Measurements from ENCODE around the gene TOM1L2.
"Not testable (repeated sequence)": the region's sequence is repeated elsewhere in the genome, so short reads cannot be mapped to it uniquely, and the experiment has no call there.

Gene TOM1L2

DNA sequence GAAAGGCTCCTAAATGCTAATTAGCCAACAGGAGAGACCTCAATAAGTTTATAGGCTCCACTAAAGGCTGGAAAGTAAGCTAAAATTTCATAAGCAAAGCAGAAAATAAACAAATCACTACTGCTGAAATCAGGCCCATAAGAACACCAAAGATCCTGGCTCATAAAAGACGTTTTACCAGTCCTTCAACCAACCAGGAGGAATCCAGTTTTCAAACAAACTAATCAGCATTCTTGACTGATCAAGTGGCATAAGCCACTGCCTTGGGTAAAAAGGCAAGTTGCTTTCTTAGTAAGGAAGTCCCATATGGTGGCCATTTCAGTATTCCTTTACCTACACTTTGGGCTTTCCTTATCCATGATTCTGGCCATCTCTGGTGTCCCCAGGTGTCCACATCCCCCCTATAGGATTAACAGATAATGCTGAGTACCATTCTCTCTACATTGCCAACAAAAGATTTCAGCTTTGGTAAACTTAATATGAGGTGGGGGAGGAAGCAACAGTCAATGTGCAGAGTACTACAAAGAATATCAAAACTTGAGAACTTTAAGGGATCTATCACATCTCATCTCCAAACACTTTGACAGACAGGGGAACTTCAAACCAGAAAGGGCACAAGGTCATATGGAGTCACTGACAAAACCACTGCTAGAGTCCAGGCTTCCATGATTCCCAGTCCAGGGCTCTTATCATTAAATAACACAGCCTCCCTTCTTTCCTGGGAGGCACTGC lies 1.3 kb downstream of the TOM1L2 start:
- DNase-seq (ENCODE audit: low read depth in 2 of 2), result no peak

DNA sequence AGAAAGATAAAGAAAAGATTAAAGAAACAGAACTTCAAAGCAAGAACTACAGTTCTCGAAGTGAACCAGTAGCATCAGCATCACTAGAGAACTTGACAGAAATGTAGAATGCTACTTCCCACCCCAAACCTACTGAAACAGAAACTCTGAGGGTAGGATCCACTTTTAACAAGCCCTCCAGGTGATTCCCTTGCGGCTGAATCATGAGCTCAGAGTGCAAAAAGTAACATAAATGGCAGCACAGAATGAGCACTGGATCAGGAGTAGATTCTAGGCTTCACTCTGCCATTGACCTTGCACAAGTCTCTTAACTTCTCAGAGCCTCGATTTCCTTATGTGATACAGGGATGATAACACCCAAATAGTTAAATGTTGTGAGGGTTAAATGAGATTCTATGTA lies 5.8 kb downstream of the TOM1L2 start:
- no peak for DNase-seq (ENCODE audit: low read depth in 2 of 2)

DNA sequence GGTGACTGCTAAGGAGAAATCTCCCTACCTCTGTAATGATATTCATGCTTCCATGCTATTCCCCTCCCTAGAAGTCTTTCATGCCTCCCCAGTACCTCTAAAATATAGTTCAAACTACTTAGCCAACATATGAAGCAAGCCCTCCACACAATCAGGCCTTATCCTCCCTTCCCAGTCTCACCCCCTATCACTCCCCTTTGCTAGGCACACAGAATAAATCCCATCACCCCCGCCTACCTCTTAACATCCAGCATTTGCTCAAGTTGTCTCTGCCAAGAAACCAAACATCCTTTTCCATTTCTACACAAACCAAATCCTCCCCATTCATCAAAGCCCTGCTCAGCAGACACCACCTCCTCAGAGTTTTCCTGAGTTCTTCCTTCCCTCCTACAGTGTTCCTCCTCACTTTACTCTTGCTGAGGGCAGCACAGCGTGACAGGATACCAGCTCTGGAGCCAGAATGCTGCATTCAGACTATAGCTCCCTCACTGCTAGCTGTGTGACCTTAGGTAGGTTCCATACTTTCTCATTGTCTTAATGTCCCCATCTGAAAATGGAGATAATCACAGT lies 7.0 kb downstream of the TOM1L2 start:
- DNase-seq (ENCODE audit: low read depth in 2 of 2), result no peak

GRCh38 chr17:17964710-17965109 lies 7.5 kb downstream of the TOM1L2 start:
- no peak for DNase-seq (ENCODE audit: low read depth in 2 of 2)

DNA sequence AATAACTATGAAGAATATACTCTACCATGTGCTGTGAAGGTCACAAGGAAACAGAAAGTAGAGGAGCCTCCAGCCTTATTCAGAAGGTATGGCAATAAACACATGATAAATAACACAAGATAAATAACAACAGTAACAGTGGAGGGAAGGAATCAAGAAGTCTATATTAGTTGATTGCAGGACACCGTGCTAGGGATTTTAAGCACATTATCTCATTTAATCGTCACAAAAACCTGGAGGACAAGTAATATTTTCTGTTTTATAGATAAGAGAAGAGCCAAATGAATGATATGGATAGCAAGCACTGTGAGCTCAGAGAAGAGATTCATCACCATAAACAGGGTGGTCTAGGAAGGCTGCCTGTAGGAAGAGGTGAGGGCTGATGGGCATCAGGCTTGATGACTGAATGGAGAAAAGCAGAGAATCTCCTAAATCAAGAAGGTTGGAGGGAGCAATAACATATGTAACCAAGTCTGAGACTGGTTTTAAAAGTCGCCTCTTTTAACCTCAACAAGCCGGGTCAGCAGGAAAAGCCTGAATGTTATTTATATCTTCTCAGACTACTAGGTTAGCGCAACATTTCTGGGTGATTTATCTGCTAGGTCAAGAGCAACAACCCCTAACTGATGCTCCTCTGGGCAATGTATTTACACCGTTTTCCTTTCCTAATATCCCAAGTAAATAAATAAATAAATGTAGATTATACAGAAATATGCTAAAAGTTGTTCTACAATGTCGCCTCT lies 8.3 kb downstream of the TOM1L2 start:
- no peak for DNase-seq (ENCODE audit: low read depth in 2 of 2)

DNA sequence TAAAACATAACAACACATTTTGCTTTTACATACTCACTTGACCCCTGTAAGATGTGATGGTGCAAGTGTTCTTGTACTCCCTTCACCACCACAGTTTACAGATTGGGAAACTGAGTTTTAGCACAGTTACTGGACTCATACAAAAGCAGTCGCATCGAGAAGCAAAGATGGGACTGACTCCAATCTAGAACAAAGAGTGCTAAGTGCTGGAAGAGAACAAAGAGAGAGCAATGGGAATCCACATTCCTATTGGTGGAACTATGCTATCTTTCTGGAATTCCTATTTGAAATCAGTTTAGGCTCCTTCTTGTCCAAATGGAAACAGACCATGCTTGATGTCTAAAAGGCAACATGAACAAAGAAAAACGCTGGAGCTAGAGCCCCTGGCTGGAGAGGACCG lies 9.1 kb downstream of the TOM1L2 start:
- no peak for DNase-seq (ENCODE audit: low read depth in 2 of 2)

DNA sequence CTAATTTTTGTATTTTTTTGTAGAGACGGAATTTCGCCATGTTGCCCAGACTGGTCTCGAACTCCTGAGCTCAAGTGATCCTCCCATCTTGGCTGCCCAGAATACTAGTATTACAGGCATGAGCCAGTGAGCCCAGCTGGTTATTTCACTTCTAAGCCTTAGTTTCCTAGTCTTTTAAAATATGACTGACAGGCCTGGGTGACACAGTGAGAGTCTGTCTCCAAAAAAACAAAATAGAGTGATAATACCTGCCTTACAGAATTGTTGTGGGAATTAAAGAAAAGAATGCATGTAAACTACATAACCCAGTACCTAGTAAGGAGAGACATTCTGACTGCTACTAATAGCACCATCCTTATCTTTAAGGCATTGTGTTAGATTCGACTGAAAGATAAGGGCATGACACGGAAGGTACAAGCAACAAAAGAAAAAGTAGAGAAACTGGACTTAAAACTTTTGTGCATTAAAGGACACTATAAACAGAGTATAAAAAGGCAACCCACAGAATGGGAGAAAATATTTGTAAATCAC lies 11.6 kb downstream of the TOM1L2 start:
- no peak for DNase-seq (ENCODE audit: low read depth in 2 of 2)

- DNase-seq (ENCODE audit: low read depth in 2 of 2), result no peak
Observed at GRCh38 chr17:17959520-17960361, 12.5 kb downstream of the TOM1L2 start.

GRCh38 chr17:17958982-17959381 lies 13.2 kb downstream of the TOM1L2 start:
- no peak for DNase-seq (ENCODE audit: low read depth in 2 of 2)

DNA sequence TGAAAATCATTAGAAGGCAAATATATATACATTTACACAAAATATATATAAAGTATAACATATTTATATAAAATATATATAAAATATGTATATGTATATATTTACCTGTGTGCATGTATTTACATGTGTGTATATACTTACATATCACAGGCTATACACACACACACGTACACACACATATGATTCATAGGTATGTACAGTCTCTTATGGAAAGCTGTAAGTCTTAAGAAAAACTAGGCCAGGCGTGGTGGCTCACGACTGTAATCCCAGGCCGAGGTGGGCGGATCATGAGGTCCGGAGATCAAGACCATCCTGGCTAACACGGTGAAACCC lies 14.7 kb downstream of the TOM1L2 start:
- DNase-seq (ENCODE audit: low read depth in 2 of 2), result no peak

GRCh38 chr17:17955790-17956341 lies 16.3 kb downstream of the TOM1L2 start:
- not testable (repeated sequence) for DNase-seq (ENCODE audit: low read depth in 2 of 2)

- no peak for DNase-seq (ENCODE audit: low read depth in 2 of 2)
Observed at GRCh38 chr17:17954079-17954478, 18.1 kb downstream of the TOM1L2 start.

DNA sequence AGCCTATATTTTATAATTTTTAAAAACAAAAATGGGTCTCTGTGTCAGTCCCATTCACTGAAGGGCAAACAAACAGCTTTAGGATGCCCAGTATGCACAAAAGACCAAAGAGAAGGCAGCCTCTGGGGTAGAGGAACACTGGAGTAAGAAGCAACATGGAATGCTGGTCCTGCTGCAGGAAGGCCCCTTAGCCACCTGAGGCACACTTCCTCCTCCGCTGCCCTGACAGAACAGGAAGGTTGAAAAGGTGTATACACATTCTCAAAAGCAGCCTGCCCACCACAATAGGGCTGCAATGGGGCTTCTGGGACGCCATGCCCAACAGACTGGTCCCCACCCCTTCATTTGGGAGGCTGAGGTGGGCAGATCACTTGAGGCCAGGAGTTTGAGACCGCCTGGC lies 19.5 kb downstream of the TOM1L2 start:
- no peak for DNase-seq (ENCODE audit: low read depth in 2 of 2)

- no peak for DNase-seq (ENCODE audit: low read depth in 2 of 2)
Observed at GRCh38 chr17:17951524-17951923, 20.7 kb downstream of the TOM1L2 start.

DNA sequence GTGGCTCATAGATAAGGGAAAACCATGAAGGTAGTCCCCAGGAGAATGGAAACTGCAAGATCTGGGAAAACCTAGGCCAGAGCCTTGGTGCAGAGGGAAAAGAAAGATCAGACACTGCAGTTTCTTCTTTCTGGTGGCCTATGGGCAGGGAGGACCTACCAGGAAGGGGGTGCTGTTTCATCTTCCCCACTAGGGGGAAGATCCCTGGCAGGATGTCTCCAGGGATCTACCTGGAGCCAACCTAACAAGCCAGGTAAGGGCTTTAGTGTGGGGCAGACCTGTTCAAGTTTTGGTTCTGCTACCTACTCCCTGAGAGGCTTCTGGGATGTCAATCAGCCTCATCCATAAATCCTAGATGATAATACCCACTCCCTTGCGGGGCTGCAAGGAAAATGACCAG lies 21.4 kb downstream of the TOM1L2 start:
- DNase-seq (ENCODE audit: low read depth in 2 of 2), result no peak

DNA sequence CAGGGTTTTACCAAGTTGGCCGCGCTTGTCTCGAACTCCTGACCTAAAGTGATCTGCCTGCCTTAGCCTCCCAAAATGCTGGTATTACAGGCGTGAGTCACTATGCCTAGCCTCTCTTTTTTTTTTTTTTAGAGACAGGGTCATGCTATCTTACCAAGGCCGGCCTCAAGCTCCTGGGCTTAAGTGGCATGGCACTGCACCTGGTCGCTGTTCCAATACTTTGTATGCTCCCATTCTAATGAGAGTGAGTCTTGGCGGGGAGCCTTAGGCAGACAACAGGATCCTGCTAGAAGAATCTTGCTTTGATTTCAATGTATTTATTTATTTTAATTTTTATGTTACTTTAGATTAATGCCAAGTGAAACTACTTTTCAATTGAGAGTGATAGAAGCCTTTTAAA lies 21.9 kb downstream of the TOM1L2 start:
- no peak for DNase-seq (ENCODE audit: low read depth in 2 of 2)

GRCh38 chr17:17947966-17948365 lies 24.2 kb downstream of the TOM1L2 start:
- DNase-seq (ENCODE audit: low read depth in 2 of 2), result no peak

- DNase-seq (ENCODE audit: low read depth in 2 of 2), result no peak
Observed at GRCh38 chr17:17947309-17947708, 24.9 kb downstream of the TOM1L2 start.

DNA sequence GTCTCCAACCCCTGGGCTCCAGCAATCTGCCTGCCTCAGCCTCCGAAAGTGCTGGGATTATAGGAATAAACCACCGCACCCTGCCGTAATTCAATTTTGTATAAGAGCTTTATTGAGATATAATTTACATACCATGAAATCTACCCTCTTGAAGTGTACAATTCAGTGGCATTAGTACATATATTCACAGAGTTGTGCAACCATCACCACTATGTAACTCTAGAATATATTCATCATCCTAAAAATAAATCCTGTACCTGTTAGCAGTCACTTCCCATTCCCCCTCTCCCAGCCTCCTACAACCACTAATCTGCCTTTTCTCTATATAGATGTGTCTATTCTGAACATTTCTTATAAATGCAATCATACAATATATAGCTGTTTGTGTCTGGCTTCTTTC lies 26.1 kb downstream of the TOM1L2 start:
- no peak for DNase-seq (ENCODE audit: low read depth in 2 of 2)

DNA sequence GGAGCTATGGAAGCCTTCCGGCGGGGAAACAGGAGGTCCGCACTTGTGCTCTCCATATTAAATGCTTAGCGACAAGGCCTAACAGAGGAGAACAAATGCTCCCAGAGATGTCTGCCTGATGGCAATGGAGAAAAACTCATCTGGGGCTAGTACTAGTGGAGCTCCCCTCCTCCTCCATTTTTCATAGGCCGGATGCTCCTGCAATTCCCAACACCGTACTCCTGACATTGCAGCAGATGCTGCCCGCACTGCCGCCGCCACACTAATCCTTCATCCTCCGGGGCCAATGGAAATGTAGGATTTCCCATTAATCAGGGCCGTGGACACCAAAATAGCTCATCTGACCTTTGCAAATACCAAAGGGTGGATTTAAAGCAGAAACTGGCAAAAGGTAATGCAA lies 27.5 kb downstream of the TOM1L2 start:
- no peak for DNase-seq (ENCODE audit: low read depth in 2 of 2)

GRCh38 chr17:17944242-17944641 lies 28.0 kb downstream of the TOM1L2 start:
- DNase-seq (ENCODE audit: low read depth in 2 of 2), result no peak
